Upper lobe of left lung (tissue), 6 donors: ENCODE results near the gene ADGRD2. TPM values are rescaled to one million over a fixed set of nuclear protein-coding genes. Genes with fewer than 3 reads are reported as not detected.

Experiments used
- ATAC-seq, 2 donors: fragments of 200-7000 bp; cut with Tn5 transposase; one replicate each; pipeline ENCODE4 v1.9.1; 2022; ENCODE audit warnings: mild to moderate bottlenecking in 2 of 2, moderate library complexity in 2 of 2; ENCODE audit not compliant: low FRiP score in 2 of 2
- DNase-seq, 2 donors: peaks; one replicate each; pipeline ENCODE4 v3.0.0-alpha.2; 2019 to 2020
- H3K27ac ChIP-seq, 4 donors: fragments of 200-600 bp; sonication (generic); one replicate each; pipeline ENCODE4 v1.5.1; 2016 to 2019
- H3K27me3 ChIP-seq, 4 donors: fragments of 200-600 bp; sonication (generic); one replicate each; pipeline ENCODE4 v1.5.1; 2017 to 2019
- H3K36me3 ChIP-seq, 4 donors: fragments of 200-600 bp; sonication (generic); one replicate each; pipeline ENCODE4 v1.5.1; 2016 to 2019
- H3K4me1 ChIP-seq, 4 donors: fragments of 200-600 bp; sonication (generic); one replicate each; pipeline ENCODE4 v1.5.1; 2018 to 2019
- H3K4me3 ChIP-seq, 4 donors: fragments of 200-600 bp; sonication (generic); one replicate each; pipeline ENCODE4 v1.5.1; 2017 to 2019; ENCODE audit warnings: mild to moderate bottlenecking in 2 of 4, moderate library complexity in 1 of 4
- H3K9me3 ChIP-seq, 4 donors: fragments of 200-600 bp; sonication (generic); one replicate each; pipeline ENCODE4 v1.5.1; 2018 to 2019
- EP300 ChIP-seq, 4 donors: sonication (generic); formaldehyde crosslinking; IDR thresholded peaks; one replicate each; pipeline ENCODE4 v1.5.1; 2017; ENCODE audit warnings: antibody characterized with exemption in 4 of 4, control low read depth in 2 of 4
- POLR2A ChIP-seq, 4 donors: fragments of 450-650 bp; IDR thresholded peaks; one replicate each; pipeline ENCODE4 v1.5.1; 2016 to 2017; ENCODE audit warnings: antibody characterized with exemption in 4 of 4, mild to moderate bottlenecking in 2 of 4
- POLR2AphosphoS5 ChIP-seq, 2 donors: sonication (generic); formaldehyde crosslinking; IDR thresholded peaks; one replicate each; pipeline ENCODE4 v1.5.1; 2017; ENCODE audit warnings: antibody characterized with exemption in 2 of 2
- WGBS, 2 donors: methylation state at CpG; one replicate each; pipeline ENCODE4 v1.1.5; 2017 to 2018; 5-methylcytosine and 5-hydroxymethylcytosine counted together
- total RNA-seq, 6 donors: library from RNA; depleted of rRNA in 4 of 6; stranded (reverse); fragments of >200 nt in 4 of 6; gene quantifications; one replicate each; pipeline versions ENCODE4 v1.1.0 to v1.2.1, GENCODE V29; 2016 to 2021
- TF ChIP-seq, protein P1 (sequence below), 6 experiments: fragments of 450-650 bp in 4 of 6; fragments of 200-600 bp in 2 of 6; sonication (generic) in 2 of 6; IDR thresholded peaks; one replicate each; pipeline ENCODE4 v1.5.1; 2016 to 2019; ENCODE audit warnings: antibody characterized with exemption in 6 of 6
- donor health status: DM: no; HTN: no; CAD: no; lungs with moderate emphysema.
- donor health status: DM: no; HTN: yes; CAD: no; lungs with severe emphysema.

The ADGRD2 gene
- total RNA-seq, 6 donors from 2014 or later, result not detected

- DNase-seq, result peak in 1 of 2 donors; percentile 55
- no peak overlapping the region for H3K27ac ChIP-seq
- no peaks in the 10 kb centered on the region for H3K9me3 ChIP-seq
- H3K4me3 ChIP-seq, result no peak overlapping the region
- WGBS, 2 donors, result 85 to 86% methylated on average over 10 to 14 of the region's 19 CpGs
- ATAC-seq, result no peak
- TF ChIP-seq, protein P1, sequence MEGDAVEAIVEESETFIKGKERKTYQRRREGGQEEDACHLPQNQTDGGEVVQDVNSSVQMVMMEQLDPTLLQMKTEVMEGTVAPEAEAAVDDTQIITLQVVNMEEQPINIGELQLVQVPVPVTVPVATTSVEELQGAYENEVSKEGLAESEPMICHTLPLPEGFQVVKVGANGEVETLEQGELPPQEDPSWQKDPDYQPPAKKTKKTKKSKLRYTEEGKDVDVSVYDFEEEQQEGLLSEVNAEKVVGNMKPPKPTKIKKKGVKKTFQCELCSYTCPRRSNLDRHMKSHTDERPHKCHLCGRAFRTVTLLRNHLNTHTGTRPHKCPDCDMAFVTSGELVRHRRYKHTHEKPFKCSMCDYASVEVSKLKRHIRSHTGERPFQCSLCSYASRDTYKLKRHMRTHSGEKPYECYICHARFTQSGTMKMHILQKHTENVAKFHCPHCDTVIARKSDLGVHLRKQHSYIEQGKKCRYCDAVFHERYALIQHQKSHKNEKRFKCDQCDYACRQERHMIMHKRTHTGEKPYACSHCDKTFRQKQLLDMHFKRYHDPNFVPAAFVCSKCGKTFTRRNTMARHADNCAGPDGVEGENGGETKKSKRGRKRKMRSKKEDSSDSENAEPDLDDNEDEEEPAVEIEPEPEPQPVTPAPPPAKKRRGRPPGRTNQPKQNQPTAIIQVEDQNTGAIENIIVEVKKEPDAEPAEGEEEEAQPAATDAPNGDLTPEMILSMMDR (IDR thresholded peaks at IDR 0.05), result no peak
- TF ChIP-seq EP300 (IDR thresholded peaks at IDR 0.05), result no peak
- no peak for TF ChIP-seq POLR2A (IDR thresholded peaks at IDR 0.05)
- no peak for TF ChIP-seq POLR2AphosphoS5 (IDR thresholded peaks at IDR 0.05)
- peaks cover 0 to 32% (median 22%) of the 10 kb centered on the region in 4 donors for H3K27me3 ChIP-seq
- H3K4me1 ChIP-seq, result peaks cover 0 to 20% (median 9%) of the 10 kb centered on the region in 4 donors
- no peaks in the 10 kb centered on the region for H3K36me3 ChIP-seq
Observed at GRCh38 chr9:124452326-124452725, 2.1 kb downstream of the ADGRD2 start.

- Histone ChIP-seq H3K36me3 (no peaks in the 10 kb centered on the region), H3K27ac (no peak overlapping the region), H3K4me1 (peaks cover 0 to 20% (median 9%) of the 10 kb centered on the region in 4 donors), H3K9me3 (no peaks in the 10 kb centered on the region), H3K4me3 (peak overlapping the region in 3 of 4 donors; percentile 18 to 31 (median 29)), H3K27me3 (peaks cover 0 to 32% (median 22%) of the 10 kb centered on the region in 4 donors)
- TF ChIP-seq, protein P1 (IDR thresholded peaks at IDR 0.05), result no peak
- no peak for TF ChIP-seq EP300 (IDR thresholded peaks at IDR 0.05)
- TF ChIP-seq POLR2AphosphoS5 (IDR thresholded peaks at IDR 0.05), result no peak
- TF ChIP-seq POLR2A (IDR thresholded peaks at IDR 0.05), result no peak
- ATAC-seq (no peak), DNase-seq (peak in 1 of 2 donors; percentile 79)
- WGBS, 2 donors, result 50 to 68% methylated on average over 20 to 45 of the region's 85 CpGs
Observed at GRCh38 chr9:124452841-124453585, 2.8 kb downstream of the ADGRD2 start.

GRCh38 chr9:124453586-124454191, 3.4 kb downstream of the ADGRD2 start:
- Histone ChIP-seq H3K36me3 (no peaks in the 10 kb centered on the region), H3K27me3 (peaks cover 0 to 32% (median 22%) of the 10 kb centered on the region in 4 donors), H3K27ac (no peak overlapping the region), H3K4me1 (peaks cover 0 to 20% (median 9%) of the 10 kb centered on the region in 4 donors), H3K4me3 (peak overlapping the region in 3 of 4 donors; percentile 18 to 31 (median 29)), H3K9me3 (no peaks in the 10 kb centered on the region)
- WGBS, 2 donors, result 13 to 32% methylated on average over 12 to 24 of the region's 35 CpGs
- TF ChIP-seq EP300 (IDR thresholded peaks at IDR 0.05) (no peak), POLR2A (IDR thresholded peaks at IDR 0.05) (no peak), POLR2AphosphoS5 (IDR thresholded peaks at IDR 0.05) (no peak)
- TF ChIP-seq, protein P1 (IDR thresholded peaks at IDR 0.05), result no peak
- ATAC-seq (no peak), DNase-seq (no peak)

GRCh38 chr9:124454296-124454695, 4.0 kb downstream of the ADGRD2 start:
- no peak overlapping the region for H3K27ac ChIP-seq
- DNase-seq (no peak), ATAC-seq (no peak)
- TF ChIP-seq, protein P1 (IDR thresholded peaks at IDR 0.05), result no peak
- TF ChIP-seq POLR2A (IDR thresholded peaks at IDR 0.05) (no peak), POLR2AphosphoS5 (IDR thresholded peaks at IDR 0.05) (no peak), EP300 (IDR thresholded peaks at IDR 0.05) (no peak)
- no peaks in the 10 kb centered on the region for H3K9me3 ChIP-seq
- WGBS, 2 donors, result 88% methylated on average over 9 of the region's 9 CpGs; no CpG with 5 or more reads in 1 of the 2 donors
- H3K36me3 ChIP-seq, result no peaks in the 10 kb centered on the region
- no peak overlapping the region for H3K4me3 ChIP-seq
- peaks cover 0 to 20% (median 9%) of the 10 kb centered on the region in 4 donors for H3K4me1 ChIP-seq
- peaks cover 0 to 32% (median 22%) of the 10 kb centered on the region in 4 donors for H3K27me3 ChIP-seq
